Right ventricle myocardium inferior (tissue), 1 donor: ENCODE results near the gene FGL2. TPM values are rescaled to one million over a fixed set of nuclear protein-coding genes. Genes with fewer than 3 reads are reported as not detected.
A peak's percentile ranks its signal among the peaks of the same experiment; 100 is the strongest.
"Not testable (repeated sequence)": the region's sequence is repeated elsewhere in the genome, so short reads cannot be mapped to it uniquely, and the experiment has no call there.

ENCODE experiments used
- ATAC-seq: fragments of 200-7000 bp; cut with Tn5 transposase; one replicate; pipeline ENCODE4 v1.9.1; 2020; ENCODE audit warnings: mild to moderate bottlenecking, moderate library complexity
- DNase-seq: peaks from one replicate; pipeline ENCODE4 v3.0.0; 2021; ENCODE audit errors: missing footprints
- intact Hi-C: fragments of 100-400 bp; cut with DNase I; formaldehyde crosslinking; loops from one replicate; pipeline ENCODE4 v1.11.0; 2022
- total RNA-seq: library from RNA; stranded (reverse); fragmentation: NEBNext Ultra II Directional; extraction: Animal tissue kit (Norgen Biotek cat#: 25700); gene quantifications from one replicate; pipeline ENCODE4 v1.2.1, GENCODE V29; 2021
- donor health status: DM: no; HTN: yes; CAD: no; lungs with severe emphysema.

Gene FGL2
- total RNA-seq, 1 donor from 2014 or later: 13.0 TPM

DNA sequence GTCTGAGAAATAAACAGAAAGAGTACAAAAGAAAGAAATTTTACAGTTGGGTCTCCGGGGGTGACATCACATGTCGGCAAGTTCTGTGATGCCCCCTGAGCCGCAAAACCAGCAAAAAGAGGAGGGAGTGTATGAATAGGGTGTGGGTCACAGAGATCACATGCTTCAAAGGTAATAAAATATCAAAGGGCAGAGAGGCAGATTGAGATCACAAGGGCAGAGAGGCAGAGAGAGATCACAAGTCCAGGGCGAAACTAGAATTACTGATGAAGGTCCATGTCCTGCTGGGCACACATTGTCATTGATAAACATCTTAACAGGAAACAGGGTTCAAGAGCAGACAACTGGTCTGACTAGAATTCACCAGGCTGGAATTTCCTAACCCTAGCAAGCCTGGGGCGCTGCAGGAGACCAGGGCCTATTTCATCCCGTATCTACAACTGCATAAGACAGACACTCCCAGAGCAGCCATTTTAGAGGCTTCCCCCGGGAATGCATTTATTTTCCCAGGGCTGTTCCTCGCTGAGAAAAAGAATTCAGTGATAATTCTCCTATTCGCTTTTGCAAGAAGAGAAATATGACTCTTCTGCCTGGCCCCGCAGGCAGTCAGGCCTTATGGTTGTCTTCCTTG, 20.2 kb upstream of the FGL2 start:
- DNase-seq, ATAC-seq, intact Hi-C loops: not testable (repeated sequence)

DNA sequence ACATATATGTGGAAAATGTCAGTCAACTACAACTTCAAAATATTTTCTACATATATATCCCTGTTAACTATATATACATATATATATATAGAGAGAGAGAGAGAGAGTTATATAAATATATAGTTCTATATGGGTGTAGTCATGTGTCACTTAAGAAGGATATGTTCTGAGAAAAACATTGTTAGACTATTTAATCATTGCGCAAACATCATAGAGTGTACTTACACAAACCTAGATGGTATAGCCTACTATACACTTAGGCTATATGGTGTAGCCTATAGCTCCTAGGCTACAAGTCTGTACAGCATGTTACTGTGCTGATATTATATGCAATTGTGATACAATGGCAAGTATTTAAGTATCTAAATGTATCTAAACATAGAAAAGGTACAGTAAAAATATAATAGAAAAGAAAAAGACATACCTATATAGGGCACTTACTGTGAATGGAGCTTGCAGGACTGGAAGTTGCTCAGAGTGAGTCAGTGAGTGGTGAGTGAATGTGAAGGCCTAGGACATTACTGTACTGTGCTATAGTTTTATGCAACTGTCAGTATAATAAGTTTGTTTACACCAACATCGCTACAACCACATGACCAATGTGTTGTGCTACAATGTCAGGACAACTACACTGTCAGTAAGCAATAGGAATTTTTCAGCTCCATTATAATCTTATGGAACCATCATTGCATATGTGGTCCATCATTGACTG, 18.0 kb upstream of the FGL2 start:
- no peak for ATAC-seq
- intact Hi-C loops: no loop called here
- DNase-seq: no peak

- no peak for DNase-seq
- intact Hi-C loops: no loop called here
- no peak for ATAC-seq
Measured at GRCh38 chr7:77216181-77216845, 16.7 kb upstream of the FGL2 start.

- intact Hi-C loops: no loop called here
- no peak for DNase-seq
- ATAC-seq: no peak
Measured at GRCh38 chr7:77209479-77210139, 10.0 kb upstream of the FGL2 start.

DNA sequence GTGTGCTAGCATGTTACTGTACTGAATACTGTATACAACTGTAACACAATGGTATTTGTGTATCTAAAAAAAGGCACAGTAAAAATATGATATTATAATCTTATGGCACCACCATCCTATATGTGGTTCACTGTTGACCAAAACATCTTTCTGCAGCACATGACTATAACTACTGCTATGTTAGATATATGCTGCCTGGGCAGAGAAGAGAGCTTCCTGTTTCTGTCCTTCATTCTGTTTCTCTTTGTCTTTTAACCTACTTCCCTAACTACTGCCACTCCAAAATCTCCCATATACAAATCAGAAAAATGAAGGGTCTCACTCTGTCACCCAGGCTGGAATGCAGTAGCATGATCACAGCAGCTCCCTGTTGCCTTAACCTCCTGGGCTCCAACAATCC, 8.8 kb upstream of the FGL2 start:
- DNase-seq: no peak
- peak; percentile 39 for ATAC-seq
- intact Hi-C loops: no loop called here

DNA sequence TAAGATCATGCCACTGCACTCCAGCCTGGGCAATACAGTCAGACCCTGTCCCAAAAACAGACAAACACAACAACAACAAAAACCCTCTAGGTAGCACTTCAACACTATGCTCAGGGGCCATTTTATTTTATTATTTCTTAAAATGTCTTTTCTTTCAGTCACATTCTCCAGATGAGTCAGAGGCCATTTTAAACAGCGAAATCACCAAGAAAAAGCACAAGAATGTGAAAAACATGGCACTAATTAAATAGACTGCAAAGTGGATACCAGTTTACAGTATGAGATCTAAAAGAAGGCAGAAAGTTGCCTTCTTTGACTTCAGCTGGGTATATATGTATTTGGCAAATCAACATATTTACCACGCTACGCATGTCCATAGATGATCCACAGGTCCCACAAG, 6.1 kb upstream of the FGL2 start:
- ATAC-seq (no peak), DNase-seq (no peak)
- intact Hi-C loops: no loop called here

- intact Hi-C loops: no loop called here
- DNase-seq: no peak
- no peak for ATAC-seq
Measured at GRCh38 chr7:77202481-77202976, 2.9 kb upstream of the FGL2 start.

- intact Hi-C loops: no loop called here
- DNase-seq (no peak), ATAC-seq (no peak)
Measured at GRCh38 chr7:77200542-77200941, 923 bp upstream of the FGL2 start.

DNA sequence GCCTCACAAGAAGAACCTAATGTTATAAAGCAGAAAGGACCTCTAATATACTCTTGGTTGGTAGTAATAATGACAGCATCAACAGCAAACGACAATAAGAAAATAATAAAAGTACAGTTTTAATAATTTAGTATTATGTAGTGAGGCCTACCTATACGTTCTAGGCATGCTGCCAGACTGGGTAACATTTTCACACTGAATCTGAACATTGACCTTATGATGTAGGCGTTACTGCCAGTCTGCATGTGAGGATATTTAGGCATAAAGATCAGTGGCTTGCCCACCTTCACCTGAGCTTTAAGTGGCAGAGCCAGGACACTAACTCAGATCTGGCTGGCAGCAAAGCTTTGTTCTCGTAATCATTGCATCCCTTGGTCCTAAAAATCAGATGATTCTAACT, 2.5 kb downstream of the FGL2 start:
- ATAC-seq: no peak
- intact Hi-C loops: no loop called here
- no peak for DNase-seq

GRCh38 chr7:77188731-77189437, 10.7 kb downstream of the FGL2 start:
- intact Hi-C loops: no loop called here
- DNase-seq (no peak), ATAC-seq (no peak)

DNA sequence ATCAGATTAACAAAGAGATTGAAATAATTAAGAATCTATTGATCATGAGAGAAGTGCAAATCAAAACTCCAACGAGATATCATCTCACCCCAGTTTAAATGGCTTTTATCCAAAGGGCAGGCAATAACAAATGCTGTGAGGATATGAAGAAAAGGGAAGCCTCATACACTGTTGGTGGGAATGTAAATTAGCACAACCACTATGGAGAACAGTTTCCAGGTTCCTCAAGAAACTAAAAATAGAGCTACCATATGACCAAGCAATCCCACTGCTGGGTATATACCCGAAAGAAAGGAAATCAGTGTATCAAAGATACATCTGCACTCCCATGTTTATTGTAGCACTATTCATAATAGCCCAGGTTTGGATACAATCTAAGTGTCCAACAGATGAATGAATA, 13.8 kb downstream of the FGL2 start:
- DNase-seq (no peak), ATAC-seq (no peak)
- intact Hi-C loops: no loop called here

DNA sequence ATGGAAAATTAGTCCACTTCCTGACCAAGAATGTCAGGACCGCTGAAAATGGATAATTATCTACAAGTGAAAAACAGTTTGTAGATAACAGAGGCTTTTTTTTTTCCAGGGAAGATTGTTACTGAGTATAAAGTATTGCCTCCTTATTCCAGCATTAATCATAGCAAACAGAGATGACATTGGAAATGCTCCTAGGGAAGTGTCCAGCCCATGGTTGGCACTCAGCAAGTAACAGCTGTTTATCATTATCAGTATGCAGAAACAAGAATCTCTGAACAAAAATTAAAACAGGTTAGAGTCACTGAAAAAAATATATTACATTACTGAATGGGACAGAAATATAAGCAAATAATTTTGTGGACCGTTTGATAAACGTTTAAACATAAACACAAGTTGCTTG, 14.6 kb downstream of the FGL2 start:
- intact Hi-C loops: no loop called here
- DNase-seq (no peak), ATAC-seq (no peak)

DNA sequence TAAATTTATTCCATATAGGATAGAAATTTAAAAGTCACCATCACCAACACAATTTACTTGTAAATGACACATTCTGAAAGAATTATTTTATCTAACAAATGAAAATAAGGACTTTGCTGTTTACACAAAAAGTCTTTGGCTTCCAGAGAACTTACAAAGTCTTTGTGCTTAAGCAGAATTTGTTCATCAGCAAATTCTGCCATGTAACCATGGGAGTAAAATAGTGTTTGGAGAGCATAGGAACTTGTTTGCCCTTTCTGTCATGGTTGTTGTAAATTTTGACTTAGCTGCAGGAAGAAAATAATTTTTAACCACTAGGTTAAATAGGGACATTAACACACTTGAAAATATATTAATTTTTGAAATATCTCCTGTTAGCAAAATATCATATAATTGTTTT, 15.2 kb downstream of the FGL2 start:
- DNase-seq (no peak), ATAC-seq (no peak)
- intact Hi-C loops: no loop called here

- no peak for DNase-seq
- ATAC-seq: no peak
- intact Hi-C loops: no loop called here
Measured at GRCh38 chr7:77182261-77182660, 17.4 kb downstream of the FGL2 start.

- no peak for DNase-seq
- no peak for ATAC-seq
- intact Hi-C loops: no loop called here
Measured at GRCh38 chr7:77181734-77182133, 17.9 kb downstream of the FGL2 start.

DNA sequence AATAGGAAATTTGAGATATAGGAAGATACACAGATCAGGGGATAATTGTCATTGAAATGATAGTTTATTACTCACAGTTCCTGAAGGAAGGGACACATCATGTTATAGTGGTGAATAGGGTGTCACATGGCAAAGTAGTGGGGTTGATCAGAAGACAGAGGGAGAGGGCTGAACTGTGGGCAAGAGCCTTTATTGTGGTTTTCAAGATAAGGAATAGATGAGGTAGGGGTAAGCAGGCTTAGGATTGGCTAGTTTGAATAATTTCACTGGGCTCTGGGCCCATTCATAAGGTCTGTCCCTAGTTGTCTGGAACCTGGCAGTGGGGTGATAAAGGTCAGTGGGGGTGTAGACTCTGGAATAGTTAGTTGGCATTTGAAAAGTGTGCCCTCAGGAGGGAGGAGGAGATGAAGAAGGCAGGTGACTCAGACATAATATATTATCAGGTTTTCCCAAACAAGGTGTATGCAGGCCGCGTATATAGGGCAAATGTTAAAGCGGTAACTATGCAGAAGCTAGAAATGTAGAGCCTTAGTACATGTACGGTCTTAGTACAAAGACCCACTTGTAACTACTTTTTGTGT, 18.5 kb downstream of the FGL2 start:
- intact Hi-C loops: no loop called here
- DNase-seq (no peak), ATAC-seq (no peak)

- DNase-seq, ATAC-seq, intact Hi-C loops: not testable (repeated sequence)
Measured at GRCh38 chr7:77178024-77178423, 21.6 kb downstream of the FGL2 start.

DNA sequence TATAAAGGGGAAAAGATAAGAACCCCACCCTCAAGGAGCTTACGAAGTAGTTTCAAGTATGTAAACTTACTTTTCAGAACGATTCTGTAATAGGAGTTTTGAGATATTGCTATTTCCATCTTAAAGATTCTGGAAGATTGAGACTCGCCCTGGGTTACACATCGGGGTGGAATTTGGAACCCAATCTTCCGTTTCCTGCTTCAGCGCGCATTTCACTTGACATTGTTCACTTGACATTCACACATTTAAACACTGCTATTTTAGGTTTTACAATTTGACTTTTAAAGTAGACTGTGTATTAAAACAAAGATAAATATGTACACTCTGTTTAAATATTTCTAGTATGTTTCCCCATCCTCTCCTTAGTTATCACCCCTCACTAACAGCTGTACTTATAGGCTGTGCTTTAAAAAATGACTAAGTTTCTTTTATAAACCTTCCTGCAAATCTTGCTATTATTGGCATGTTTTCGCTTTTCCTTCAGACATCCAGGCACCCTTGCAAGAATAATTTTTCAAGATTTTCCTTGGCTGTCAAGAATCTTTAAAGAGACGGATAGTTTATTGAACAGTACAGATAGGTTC, 22.2 kb downstream of the FGL2 start:
- ATAC-seq, DNase-seq, intact Hi-C loops: not testable (repeated sequence)
